ENCODE data around the gene RNF152.

RNF152 gene

GRCh38 chr18:61892683-61893308, at the start of gene RNF152:
Gene RNF152, minus strand, starts transcription at chr18:61893007. Its CDS starts 76,544 bp downstream, at chr18:61816463.
- H3K27me3 ChIP-seq (ENCODE audit: control insufficient read depth, insufficient read depth, low read length) = no peaks in the 10 kb centered on the region
- H3K36me3 ChIP-seq (ENCODE audit: control insufficient read depth, insufficient read depth, low read length) = peaks cover 2% of the 10 kb centered on the region
- H3K27ac ChIP-seq (ENCODE audit: low read depth, low read length) = no peak within 1 kb of the TSS
- peak within 1 kb of the TSS; percentile 79 for H3K4me3 ChIP-seq (ENCODE audit: low read length)
- H3K4me1 ChIP-seq (ENCODE audit: control insufficient read depth, insufficient read depth, low read length) = peaks cover 9% of the 10 kb centered on the region
- peak within 1 kb of the TSS; percentile 10 for H3K9ac ChIP-seq (ENCODE audit: low read length)

GRCh38 chr18:61941948-61942471, 49.2 kb upstream of the RNF152 start:
- Histone ChIP-seq H3K9ac (ENCODE audit: low read length) (no peak overlapping the region), H3K4me1 (ENCODE audit: control insufficient read depth, insufficient read depth, low read length) (no peaks in the 10 kb centered on the region)

GRCh38 chr18:61939046-61939674, 46.4 kb upstream of the RNF152 start:
- Histone ChIP-seq H3K27ac (ENCODE audit: low read depth, low read length) (no peak overlapping the region), H3K4me1 (ENCODE audit: control insufficient read depth, insufficient read depth, low read length) (no peaks in the 10 kb centered on the region), H3K9ac (ENCODE audit: low read length) (no peak overlapping the region), H3K36me3 (ENCODE audit: control insufficient read depth, insufficient read depth, low read length) (no peaks in the 10 kb centered on the region), H3K4me3 (ENCODE audit: low read length) (no peak overlapping the region), H3K27me3 (ENCODE audit: control insufficient read depth, insufficient read depth, low read length) (no peaks in the 10 kb centered on the region)

More at GRCh38 chr18:61941948-61942471, 49.2 kb upstream of the RNF152 start:
- no peak overlapping the region for H3K4me3 ChIP-seq (ENCODE audit: low read length)
- no peak overlapping the region for H3K27ac ChIP-seq (ENCODE audit: low read depth, low read length)
- no peaks in the 10 kb centered on the region for H3K27me3 ChIP-seq (ENCODE audit: control insufficient read depth, insufficient read depth, low read length)
- H3K36me3 ChIP-seq (ENCODE audit: control insufficient read depth, insufficient read depth, low read length) = no peaks in the 10 kb centered on the region

- Histone ChIP-seq H3K36me3 (ENCODE audit: control insufficient read depth, insufficient read depth, low read length) (no peaks in the 10 kb centered on the region), H3K27me3 (ENCODE audit: control insufficient read depth, insufficient read depth, low read length) (no peaks in the 10 kb centered on the region), H3K4me3 (ENCODE audit: low read length) (no peak overlapping the region), H3K27ac (ENCODE audit: low read depth, low read length) (no peak overlapping the region), H3K4me1 (ENCODE audit: control insufficient read depth, insufficient read depth, low read length) (no peaks in the 10 kb centered on the region), H3K9ac (ENCODE audit: low read length) (no peak overlapping the region)
Measured at GRCh38 chr18:61935362-61935761, 42.6 kb upstream of the RNF152 start.

- no peak overlapping the region for H3K27ac ChIP-seq (ENCODE audit: low read depth, low read length)
- H3K36me3 ChIP-seq (ENCODE audit: control insufficient read depth, insufficient read depth, low read length) = no peaks in the 10 kb centered on the region
- no peak overlapping the region for H3K9ac ChIP-seq (ENCODE audit: low read length)
- no peaks in the 10 kb centered on the region for H3K4me1 ChIP-seq (ENCODE audit: control insufficient read depth, insufficient read depth, low read length)
- no peaks in the 10 kb centered on the region for H3K27me3 ChIP-seq (ENCODE audit: control insufficient read depth, insufficient read depth, low read length)
- H3K4me3 ChIP-seq (ENCODE audit: low read length) = no peak overlapping the region
Measured at GRCh38 chr18:61931654-61932379, 39.0 kb upstream of the RNF152 start.

- Histone ChIP-seq H3K36me3 (ENCODE audit: control insufficient read depth, insufficient read depth, low read length) (no peaks in the 10 kb centered on the region), H3K27me3 (ENCODE audit: control insufficient read depth, insufficient read depth, low read length) (no peaks in the 10 kb centered on the region), H3K4me3 (ENCODE audit: low read length) (no peak overlapping the region), H3K4me1 (ENCODE audit: control insufficient read depth, insufficient read depth, low read length) (no peaks in the 10 kb centered on the region), H3K9ac (ENCODE audit: low read length) (no peak overlapping the region), H3K27ac (ENCODE audit: low read depth, low read length) (no peak overlapping the region)
Measured at GRCh38 chr18:61929881-61930640, 37.3 kb upstream of the RNF152 start.

GRCh38 chr18:61926532-61926931, 33.7 kb upstream of the RNF152 start:
- H3K27me3 ChIP-seq (ENCODE audit: control insufficient read depth, insufficient read depth, low read length) = no peaks in the 10 kb centered on the region
- no peak overlapping the region for H3K4me3 ChIP-seq (ENCODE audit: low read length)
- no peak overlapping the region for H3K9ac ChIP-seq (ENCODE audit: low read length)
- H3K4me1 ChIP-seq (ENCODE audit: control insufficient read depth, insufficient read depth, low read length) = no peaks in the 10 kb centered on the region
- no peak overlapping the region for H3K27ac ChIP-seq (ENCODE audit: low read depth, low read length)
- no peaks in the 10 kb centered on the region for H3K36me3 ChIP-seq (ENCODE audit: control insufficient read depth, insufficient read depth, low read length)

- H3K4me1 ChIP-seq (ENCODE audit: control insufficient read depth, insufficient read depth, low read length) = no peaks in the 10 kb centered on the region
- H3K27ac ChIP-seq (ENCODE audit: low read depth, low read length) = no peak overlapping the region
- no peak overlapping the region for H3K9ac ChIP-seq (ENCODE audit: low read length)
- no peak overlapping the region for H3K4me3 ChIP-seq (ENCODE audit: low read length)
- H3K36me3 ChIP-seq (ENCODE audit: control insufficient read depth, insufficient read depth, low read length) = no peaks in the 10 kb centered on the region
- H3K27me3 ChIP-seq (ENCODE audit: control insufficient read depth, insufficient read depth, low read length) = no peaks in the 10 kb centered on the region
Measured at GRCh38 chr18:61924550-61924949, 31.7 kb upstream of the RNF152 start.

- Histone ChIP-seq H3K9ac (ENCODE audit: low read length) (no peak overlapping the region), H3K4me1 (ENCODE audit: control insufficient read depth, insufficient read depth, low read length) (no peaks in the 10 kb centered on the region), H3K27ac (ENCODE audit: low read depth, low read length) (no peak overlapping the region), H3K4me3 (ENCODE audit: low read length) (no peak overlapping the region), H3K36me3 (ENCODE audit: control insufficient read depth, insufficient read depth, low read length) (no peaks in the 10 kb centered on the region), H3K27me3 (ENCODE audit: control insufficient read depth, insufficient read depth, low read length) (no peaks in the 10 kb centered on the region)
Measured at GRCh38 chr18:61922435-61922834, 29.6 kb upstream of the RNF152 start.

- H3K4me3 ChIP-seq (ENCODE audit: low read length) = no peak overlapping the region
- H3K9ac ChIP-seq (ENCODE audit: low read length) = no peak overlapping the region
- H3K27ac ChIP-seq (ENCODE audit: low read depth, low read length) = no peak overlapping the region
- no peaks in the 10 kb centered on the region for H3K36me3 ChIP-seq (ENCODE audit: control insufficient read depth, insufficient read depth, low read length)
- no peaks in the 10 kb centered on the region for H3K27me3 ChIP-seq (ENCODE audit: control insufficient read depth, insufficient read depth, low read length)
- no peaks in the 10 kb centered on the region for H3K4me1 ChIP-seq (ENCODE audit: control insufficient read depth, insufficient read depth, low read length)
Measured at GRCh38 chr18:61921621-61922235, 28.9 kb upstream of the RNF152 start.

- H3K9ac ChIP-seq (ENCODE audit: low read length) = no peak overlapping the region
- H3K4me3 ChIP-seq (ENCODE audit: low read length) = no peak overlapping the region
- no peaks in the 10 kb centered on the region for H3K4me1 ChIP-seq (ENCODE audit: control insufficient read depth, insufficient read depth, low read length)
- no peak overlapping the region for H3K27ac ChIP-seq (ENCODE audit: low read depth, low read length)
- no peaks in the 10 kb centered on the region for H3K36me3 ChIP-seq (ENCODE audit: control insufficient read depth, insufficient read depth, low read length)
- no peaks in the 10 kb centered on the region for H3K27me3 ChIP-seq (ENCODE audit: control insufficient read depth, insufficient read depth, low read length)
Measured at GRCh38 chr18:61917818-61918217, 25.0 kb upstream of the RNF152 start.

GRCh38 chr18:61912476-61912875, 19.7 kb upstream of the RNF152 start:
- no peak overlapping the region for H3K9ac ChIP-seq (ENCODE audit: low read length)
- no peak overlapping the region for H3K27ac ChIP-seq (ENCODE audit: low read depth, low read length)
- no peaks in the 10 kb centered on the region for H3K4me1 ChIP-seq (ENCODE audit: control insufficient read depth, insufficient read depth, low read length)
- H3K27me3 ChIP-seq (ENCODE audit: control insufficient read depth, insufficient read depth, low read length) = no peaks in the 10 kb centered on the region
- no peak overlapping the region for H3K4me3 ChIP-seq (ENCODE audit: low read length)
- H3K36me3 ChIP-seq (ENCODE audit: control insufficient read depth, insufficient read depth, low read length) = no peaks in the 10 kb centered on the region
